Stromal cell of bone marrow (primary cell): ENCODE results near the gene CEP78.

ENCODE experiments used
- DNase-seq: peaks from one replicate; pipeline ENCODE4 v3.0.0-alpha.2; 2012; ENCODE audit warnings: low read depth

Gene CEP78

GRCh38 chr9:78311075-78311474, 75.2 kb downstream of the CEP78 start:
- DNase-seq: no peak

- DNase-seq: no peak
These were observed 76.1 kb downstream of the CEP78 start for GRCh38 chr9:78311886-78312524.

GRCh38 chr9:78314550-78314949, 78.7 kb downstream of the CEP78 start:
- DNase-seq: no peak

- no peak for DNase-seq
These were observed 79.3 kb downstream of the CEP78 start for GRCh38 chr9:78314953-78315870.

- DNase-seq: no peak
These were observed 80.5 kb downstream of the CEP78 start for GRCh38 chr9:78316166-78316892.

GRCh38 chr9:78319197-78320029, 83.5 kb downstream of the CEP78 start:
- DNase-seq: no peak

- no peak for DNase-seq
These were observed 84.3 kb downstream of the CEP78 start for GRCh38 chr9:78320030-78320693.

- no peak for DNase-seq
These were observed 85.1 kb downstream of the CEP78 start for GRCh38 chr9:78320875-78321496.

- no peak for DNase-seq
These were observed 85.6 kb downstream of the CEP78 start for GRCh38 chr9:78321505-78321904.

GRCh38 chr9:78324068-78324650, 88.3 kb downstream of the CEP78 start:
- DNase-seq: no peak

- DNase-seq: no peak
These were observed 88.8 kb downstream of the CEP78 start for GRCh38 chr9:78324682-78325081.

GRCh38 chr9:78325343-78325742, 89.5 kb downstream of the CEP78 start:
- no peak for DNase-seq

- DNase-seq: no peak
These were observed 90.0 kb downstream of the CEP78 start for GRCh38 chr9:78325846-78326360.

GRCh38 chr9:78326564-78326963, 90.7 kb downstream of the CEP78 start:
- no peak for DNase-seq
